ENCODE measurements around the gene PPID.
"Not testable (repeated sequence)": the region's sequence is repeated elsewhere in the genome, so short reads cannot be mapped to it uniquely, and the experiment has no call there.

- TF ChIP-seq CTCF, POLR2AphosphoS5 (IDR thresholded peaks at IDR 0.05): not testable (repeated sequence)
Observed at GRCh38 chr4:158746537-158746936, 23.3 kb upstream of the PPID start.

All from gastroesophageal sphincter (tissue), 3 donors.